ENCODE data around the gene RGS8. TPM values are rescaled to one million over a fixed set of nuclear protein-coding genes. Genes with fewer than 3 reads are reported as not detected.

Gene RGS8
- polyA plus RNA-seq, 2 of the 4 experiments (the other 2 are of a cell fraction): not detected

DNA sequence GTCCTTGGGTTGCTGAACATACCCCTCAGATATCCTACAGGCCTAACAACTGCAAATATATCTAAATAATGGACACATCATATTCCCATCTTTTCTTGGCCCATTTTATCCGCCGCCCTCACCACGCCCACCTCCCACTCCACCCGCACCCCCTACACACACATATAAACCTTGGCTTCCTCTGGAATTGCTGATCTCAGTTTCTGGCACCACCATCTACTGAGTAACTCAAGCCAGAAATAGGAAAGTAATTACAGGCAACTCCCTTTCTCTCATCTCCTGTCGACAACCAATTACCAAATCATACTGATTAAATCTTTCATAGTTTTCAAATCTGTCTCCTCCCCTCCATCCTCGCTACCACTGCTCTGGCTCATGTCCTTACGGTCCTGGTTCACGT is 4.7 kb downstream of the RGS8 start:
- no peak for DNase-seq (ENCODE audit: low read depth in 1 of 2, low spot score in 1 of 2)
- Histone ChIP-seq H3K4me3 (no peak overlapping the region), H3K4me1 (peaks cover 16% of the 10 kb centered on the region), H3K4me2 (no peak overlapping the region), H3K27ac (no peak overlapping the region), H3K9me3 (no peaks in the 10 kb centered on the region)
- ChIA-PET POLR2A (no interaction called here), CTCF (interaction anchor here (1.0 kb wide), 1 partner anchor 103 kb away, joined by 3 read pairs; no protein-coding TSS in a partner anchor)
- no peak for ATAC-seq
- TF ChIP-seq NFE2L2 (conservative IDR thresholded peaks at IDR 0.05; ENCODE audit: low read length) (no peak), TP53 (CRISPR knock-in tag; IDR thresholded peaks at IDR 0.05) (no peak), RNF2 (IDR thresholded peaks at IDR 0.05; ENCODE audit: borderline replicate concordance, low read depth) (no peak), RFX5 (IDR thresholded peaks at IDR 0.05) (no peak), ZFP36 (IDR thresholded peaks at IDR 0.05; ENCODE audit: borderline replicate concordance, partially characterized antibody) (no peak), POLR2A (IDR thresholded peaks at IDR 0.05; ENCODE audit: low read length) (no peak)
- TF ChIP-seq, protein P1, sequence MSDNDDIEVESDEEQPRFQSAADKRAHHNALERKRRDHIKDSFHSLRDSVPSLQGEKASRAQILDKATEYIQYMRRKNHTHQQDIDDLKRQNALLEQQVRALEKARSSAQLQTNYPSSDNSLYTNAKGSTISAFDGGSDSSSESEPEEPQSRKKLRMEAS (IDR thresholded peaks at IDR 0.05): no peak
- TF ChIP-seq, protein P2, sequence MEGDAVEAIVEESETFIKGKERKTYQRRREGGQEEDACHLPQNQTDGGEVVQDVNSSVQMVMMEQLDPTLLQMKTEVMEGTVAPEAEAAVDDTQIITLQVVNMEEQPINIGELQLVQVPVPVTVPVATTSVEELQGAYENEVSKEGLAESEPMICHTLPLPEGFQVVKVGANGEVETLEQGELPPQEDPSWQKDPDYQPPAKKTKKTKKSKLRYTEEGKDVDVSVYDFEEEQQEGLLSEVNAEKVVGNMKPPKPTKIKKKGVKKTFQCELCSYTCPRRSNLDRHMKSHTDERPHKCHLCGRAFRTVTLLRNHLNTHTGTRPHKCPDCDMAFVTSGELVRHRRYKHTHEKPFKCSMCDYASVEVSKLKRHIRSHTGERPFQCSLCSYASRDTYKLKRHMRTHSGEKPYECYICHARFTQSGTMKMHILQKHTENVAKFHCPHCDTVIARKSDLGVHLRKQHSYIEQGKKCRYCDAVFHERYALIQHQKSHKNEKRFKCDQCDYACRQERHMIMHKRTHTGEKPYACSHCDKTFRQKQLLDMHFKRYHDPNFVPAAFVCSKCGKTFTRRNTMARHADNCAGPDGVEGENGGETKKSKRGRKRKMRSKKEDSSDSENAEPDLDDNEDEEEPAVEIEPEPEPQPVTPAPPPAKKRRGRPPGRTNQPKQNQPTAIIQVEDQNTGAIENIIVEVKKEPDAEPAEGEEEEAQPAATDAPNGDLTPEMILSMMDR (IDR thresholded peaks at IDR 0.05): no peak
- TF ChIP-seq, protein P3, sequence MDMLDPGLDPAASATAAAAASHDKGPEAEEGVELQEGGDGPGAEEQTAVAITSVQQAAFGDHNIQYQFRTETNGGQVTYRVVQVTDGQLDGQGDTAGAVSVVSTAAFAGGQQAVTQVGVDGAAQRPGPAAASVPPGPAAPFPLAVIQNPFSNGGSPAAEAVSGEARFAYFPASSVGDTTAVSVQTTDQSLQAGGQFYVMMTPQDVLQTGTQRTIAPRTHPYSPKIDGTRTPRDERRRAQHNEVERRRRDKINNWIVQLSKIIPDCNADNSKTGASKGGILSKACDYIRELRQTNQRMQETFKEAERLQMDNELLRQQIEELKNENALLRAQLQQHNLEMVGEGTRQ (IDR thresholded peaks at IDR 0.05): no peak
- FAIRE-seq: no peak
- WGBS (ENCODE audit: missing lambda C conversion rate): 73% methylated on average over 8 of the region's 8 CpGs

DNA sequence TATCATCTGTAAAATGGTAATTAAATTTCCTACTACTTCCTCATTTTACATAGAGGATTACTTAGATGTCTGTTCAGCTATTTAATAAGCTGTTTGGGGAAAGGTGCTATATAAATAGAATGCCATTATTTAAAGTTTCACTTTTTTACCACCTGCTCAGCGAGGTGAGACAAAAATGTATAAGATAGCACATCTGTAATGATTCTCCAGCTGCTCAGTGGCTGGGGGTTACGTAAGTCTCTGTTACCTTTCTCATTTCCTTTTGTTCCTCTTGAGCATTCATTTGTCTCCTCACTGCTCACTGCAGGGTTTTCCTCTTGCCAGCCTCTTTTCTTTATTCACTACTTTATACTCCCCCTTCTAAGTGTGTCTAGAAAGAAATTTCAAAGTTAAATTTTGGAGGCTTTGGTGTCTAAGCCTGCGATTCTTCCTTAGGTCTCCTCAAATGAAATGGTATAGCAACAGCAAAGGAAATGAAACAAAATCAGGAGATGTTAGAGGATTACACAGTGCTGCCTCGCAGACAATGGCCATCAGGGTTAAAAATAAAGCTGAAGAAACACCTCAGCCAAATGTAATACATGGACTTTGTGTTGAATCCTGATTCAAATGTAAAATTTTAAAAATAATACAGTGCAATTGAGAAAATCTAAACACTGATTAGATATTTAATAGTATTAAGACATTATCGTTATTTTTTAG is 6.8 kb downstream of the RGS8 start:
- DNase-seq (ENCODE audit: low read depth in 1 of 2, low spot score in 1 of 2) (no peak), ATAC-seq (no peak), FAIRE-seq (no peak)
- TF ChIP-seq EHMT2 (IDR thresholded peaks at IDR 0.05; ENCODE audit: low read depth) (no peak), EP300 (IDR thresholded peaks at IDR 0.05) (no peak), ZC3H11A (IDR thresholded peaks at IDR 0.05) (no peak), MAFK (IDR thresholded peaks at IDR 0.05; ENCODE audit: partially characterized antibody) (no peak)
- TF ChIP-seq, protein P1 (IDR thresholded peaks at IDR 0.05): no peak
- Histone ChIP-seq H3K4me2 (no peak overlapping the region), H3K9me3 (no peaks in the 10 kb centered on the region), H3K27ac (no peak overlapping the region), H3K4me1 (peaks cover 13% of the 10 kb centered on the region), H3K4me3 (no peak overlapping the region)
- CTCF ChIA-PET: no interaction called here
- WGBS (ENCODE audit: missing lambda C conversion rate): 54% methylated on average over 5 of the region's 5 CpGs
- POLR2A ChIA-PET: no interaction called here

DNA sequence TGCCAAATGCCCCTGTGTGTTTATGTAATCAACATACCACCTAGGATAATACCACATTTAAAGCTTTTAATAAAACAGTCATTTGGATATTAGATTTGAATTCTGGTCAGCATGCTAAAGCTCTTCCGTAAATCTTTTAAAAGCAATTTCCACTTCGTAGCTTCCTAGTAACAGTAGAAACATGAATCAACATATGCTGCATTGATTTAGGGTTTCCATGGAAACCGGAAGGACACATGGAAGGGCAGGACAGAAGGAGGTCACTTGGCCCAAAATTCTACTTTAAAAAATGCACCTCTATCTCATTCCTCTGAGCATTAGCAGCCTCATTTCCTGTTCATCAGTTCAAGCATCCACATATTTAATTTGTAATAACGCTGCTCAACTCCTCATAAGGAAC is 8.1 kb downstream of the RGS8 start:
- DNase-seq (ENCODE audit: low read depth in 1 of 2, low spot score in 1 of 2): no peak
- TF ChIP-seq, protein P3 (IDR thresholded peaks at IDR 0.05): no peak
- TF ChIP-seq, protein P1 (IDR thresholded peaks at IDR 0.05): no peak
- no peak for TF ChIP-seq GATA3 (IDR thresholded peaks at IDR 0.05; ENCODE audit: borderline replicate concordance)
- no peak for TF ChIP-seq NFE2L2 (conservative IDR thresholded peaks at IDR 0.05; ENCODE audit: low read length)
- no peak for TF ChIP-seq NPAS2 (CRISPR knock-in tag; IDR thresholded peaks at IDR 0.05; ENCODE audit: borderline replicate concordance)
- no peak for TF ChIP-seq RCOR1 (IDR thresholded peaks at IDR 0.05; ENCODE audit: low read depth, low read length)
- no peak for TF ChIP-seq MYC (IDR thresholded peaks at IDR 0.05; ENCODE audit: borderline replicate concordance, low read length)
- no peak for TF ChIP-seq CBX8 (IDR thresholded peaks at IDR 0.05)
- no peak for TF ChIP-seq TFCP2L1 (CRISPR knock-in tag; IDR thresholded peaks at IDR 0.05)
- WGBS (ENCODE audit: missing lambda C conversion rate): 57% methylated on average over 4 of the region's 4 CpGs
- no peak for ATAC-seq
- Histone ChIP-seq H3K9me3 (no peaks in the 10 kb centered on the region), H3K27ac (no peak overlapping the region), H3K4me2 (no peak overlapping the region), H3K4me3 (no peak overlapping the region), H3K4me1 (peaks cover 10% of the 10 kb centered on the region)
- no peak for FAIRE-seq
- ChIA-PET POLR2A (no interaction called here), CTCF (interaction anchor here (0.8 kb wide), 1 partner anchor 10 kb away, joined by 3 read pairs; no protein-coding TSS in a partner anchor)
